Activated effector memory CD4-positive, alpha-beta T cell treated with anti-CD3 and anti-CD28 coated beads, Interleukin-2, amount 50 U/mL, for 16 hours (primary cell): ENCODE data around the gene HEYL.

ENCODE experiments used
- DNase-seq: peaks from one replicate; pipeline ENCODE4 v3.0.0-alpha.2; 2020

The HEYL gene

GRCh38 chr1:39639305-39640130, at the start of gene HEYL:
TSS of gene HEYL (minus strand) at chr1:39639643. CDS start at chr1:39639625, 18 bp downstream.
- peak; percentile 89 for DNase-seq

GRCh38 chr1:39689214-39689613, 49.8 kb upstream of the HEYL start:
- peak; percentile 47 for DNase-seq

GRCh38 chr1:39688706-39689105, 49.3 kb upstream of the HEYL start:
- DNase-seq: peak; percentile 22

- peak; percentile 49 for DNase-seq
These were observed 47.8 kb upstream of the HEYL start for GRCh38 chr1:39687243-39687642.

- DNase-seq: no peak
These were observed 45.6 kb upstream of the HEYL start for GRCh38 chr1:39685071-39685470.

GRCh38 chr1:39684313-39684664, 44.8 kb upstream of the HEYL start:
- no peak for DNase-seq

GRCh38 chr1:39683591-39684312, 44.3 kb upstream of the HEYL start:
- DNase-seq: peak; percentile 81

- no peak for DNase-seq
These were observed 42.6 kb upstream of the HEYL start for GRCh38 chr1:39681999-39682398.

GRCh38 chr1:39681294-39681693, 41.9 kb upstream of the HEYL start:
- DNase-seq: no peak

- DNase-seq: no peak
These were observed 41.3 kb upstream of the HEYL start for GRCh38 chr1:39680751-39681150.

GRCh38 chr1:39679821-39680220, 40.4 kb upstream of the HEYL start:
- DNase-seq: no peak

GRCh38 chr1:39678889-39679288, 39.4 kb upstream of the HEYL start:
- no peak for DNase-seq

GRCh38 chr1:39677645-39678044, 38.2 kb upstream of the HEYL start:
- no peak for DNase-seq

GRCh38 chr1:39676948-39677548, 37.6 kb upstream of the HEYL start:
- no peak for DNase-seq

- no peak for DNase-seq
These were observed 35.8 kb upstream of the HEYL start for GRCh38 chr1:39675220-39675619.

GRCh38 chr1:39673215-39673614, 33.8 kb upstream of the HEYL start:
- no peak for DNase-seq

- DNase-seq: peak; percentile 75
These were observed 33.1 kb upstream of the HEYL start for GRCh38 chr1:39672551-39672947.

- peak; percentile 76 for DNase-seq
These were observed 32.5 kb upstream of the HEYL start, which contains the start of gene NT5C1A for GRCh38 chr1:39671793-39672550. TSS of gene NT5C1A (minus strand) at chr1:39672107. CDS start at chr1:39672038, 69 bp downstream.

- no peak for DNase-seq
These were observed 32.0 kb upstream of the HEYL start for GRCh38 chr1:39671433-39671792.

GRCh38 chr1:39670689-39671088, 31.2 kb upstream of the HEYL start:
- no peak for DNase-seq

GRCh38 chr1:39668894-39669293, 29.5 kb upstream of the HEYL start:
- DNase-seq: no peak

- DNase-seq: no peak
These were observed 28.7 kb upstream of the HEYL start for GRCh38 chr1:39668111-39668510.

GRCh38 chr1:39666772-39667171, 27.3 kb upstream of the HEYL start:
- no peak for DNase-seq
